ENCODE results near the gene FAM171A2.
A peak's percentile ranks its signal among the peaks of the same experiment; 100 is the strongest.

FAM171A2 gene

DNA sequence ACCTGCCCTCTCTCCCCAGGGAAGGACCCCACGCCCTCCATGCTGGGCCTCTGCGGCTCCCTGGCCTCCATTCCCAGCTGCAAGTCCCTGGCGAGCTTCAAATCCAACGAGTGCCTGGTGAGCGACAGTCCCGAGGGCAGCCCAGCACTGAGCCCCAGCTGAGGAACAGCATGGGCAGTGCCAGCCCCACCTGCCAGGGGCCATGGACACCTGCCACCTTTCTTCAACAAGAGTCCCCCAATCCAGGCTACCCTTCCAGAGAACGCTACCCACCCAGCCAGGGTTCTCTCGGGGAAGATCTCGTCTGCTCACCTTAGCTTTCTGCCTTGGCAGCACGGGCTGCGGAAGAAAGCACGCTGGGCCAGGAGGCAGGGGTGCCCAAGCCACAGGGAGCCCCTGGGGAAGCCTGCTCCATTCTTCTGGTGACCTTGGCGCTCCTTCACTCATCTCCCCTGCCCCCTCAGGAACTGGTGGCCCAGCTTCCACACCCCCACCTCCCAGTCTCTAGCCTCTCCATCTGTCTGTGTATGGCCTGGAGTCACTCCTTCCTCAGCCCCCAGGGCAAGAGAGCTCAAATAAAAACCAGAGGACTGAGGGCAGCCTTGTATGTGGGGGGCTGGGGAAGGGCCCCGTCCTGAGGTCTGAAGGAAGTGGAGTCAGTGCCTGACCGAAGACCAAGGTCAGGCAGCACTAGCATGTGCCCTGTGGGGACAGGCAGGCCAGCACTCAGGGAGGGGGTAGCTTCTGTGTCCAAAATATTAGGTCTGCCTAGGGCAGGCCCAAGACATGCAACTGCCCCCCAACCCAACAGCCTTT, 45.4 kb downstream of the FAM171A2 start:
- DNase-seq = no peak

DNA sequence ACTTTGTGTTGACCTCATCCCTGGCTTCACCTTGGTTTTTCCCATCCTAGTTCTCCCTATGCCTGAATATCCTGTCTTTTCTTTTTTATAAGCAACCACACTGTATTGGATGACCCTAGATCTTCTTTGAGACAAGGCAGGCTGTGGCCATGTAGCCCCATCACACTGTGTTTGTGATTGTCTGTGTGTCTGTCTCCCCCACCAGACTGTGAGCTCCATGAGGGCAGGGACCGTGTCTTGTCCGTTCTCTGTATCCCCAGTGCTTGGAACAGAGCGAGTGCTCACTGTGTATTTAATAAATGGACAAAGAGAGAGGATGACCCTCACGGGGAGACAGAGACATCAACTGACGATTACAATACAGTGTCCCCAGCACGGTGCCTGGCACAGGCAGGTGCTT, 46.1 kb downstream of the FAM171A2 start:
- no peak for DNase-seq

DNA sequence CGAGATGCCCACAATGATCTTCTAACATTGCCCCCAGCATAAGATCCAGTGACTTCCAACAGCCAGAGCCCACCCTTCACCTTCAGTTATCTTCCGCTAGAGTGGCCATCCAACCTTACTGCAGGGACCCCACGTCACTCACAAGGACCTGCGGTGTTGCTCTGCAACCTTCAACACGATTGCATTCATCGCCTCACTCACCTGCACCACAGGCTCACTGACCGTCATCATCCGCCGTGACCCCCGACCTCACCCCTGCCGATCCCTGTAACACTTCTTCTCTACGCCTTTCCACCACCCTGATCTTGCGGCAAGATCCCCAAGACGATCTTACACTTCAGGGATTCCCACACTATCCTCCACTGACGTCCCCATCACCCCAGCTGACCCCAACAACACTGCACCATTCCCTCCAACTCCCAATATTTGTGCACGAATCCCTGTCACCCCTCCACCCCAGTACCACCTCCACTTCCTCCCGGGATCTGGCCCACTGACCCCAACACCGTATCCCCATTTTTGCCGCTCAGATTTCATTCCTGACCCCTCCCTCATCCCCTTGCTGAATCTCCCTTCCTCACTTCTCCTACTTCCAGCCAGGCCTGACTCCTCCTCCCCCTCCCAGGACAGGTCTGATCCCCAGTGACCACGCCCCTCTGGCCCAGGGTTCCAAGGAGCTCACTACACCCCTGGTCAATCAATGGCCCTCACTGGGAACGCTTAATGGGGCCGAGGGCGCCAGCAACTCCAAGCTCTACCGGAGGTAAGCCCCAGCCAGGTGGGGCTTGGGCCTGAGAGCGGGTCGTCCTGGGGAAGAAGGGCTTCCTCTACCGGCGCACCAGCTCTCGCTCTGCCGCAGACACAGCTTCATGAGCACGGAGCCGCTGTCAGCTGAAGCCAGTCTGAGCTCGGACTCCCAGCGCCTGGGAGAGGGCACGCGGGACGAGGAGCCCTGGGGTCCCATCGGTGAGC, 47.6 kb downstream of the FAM171A2 start:
- no peak for DNase-seq

DNA sequence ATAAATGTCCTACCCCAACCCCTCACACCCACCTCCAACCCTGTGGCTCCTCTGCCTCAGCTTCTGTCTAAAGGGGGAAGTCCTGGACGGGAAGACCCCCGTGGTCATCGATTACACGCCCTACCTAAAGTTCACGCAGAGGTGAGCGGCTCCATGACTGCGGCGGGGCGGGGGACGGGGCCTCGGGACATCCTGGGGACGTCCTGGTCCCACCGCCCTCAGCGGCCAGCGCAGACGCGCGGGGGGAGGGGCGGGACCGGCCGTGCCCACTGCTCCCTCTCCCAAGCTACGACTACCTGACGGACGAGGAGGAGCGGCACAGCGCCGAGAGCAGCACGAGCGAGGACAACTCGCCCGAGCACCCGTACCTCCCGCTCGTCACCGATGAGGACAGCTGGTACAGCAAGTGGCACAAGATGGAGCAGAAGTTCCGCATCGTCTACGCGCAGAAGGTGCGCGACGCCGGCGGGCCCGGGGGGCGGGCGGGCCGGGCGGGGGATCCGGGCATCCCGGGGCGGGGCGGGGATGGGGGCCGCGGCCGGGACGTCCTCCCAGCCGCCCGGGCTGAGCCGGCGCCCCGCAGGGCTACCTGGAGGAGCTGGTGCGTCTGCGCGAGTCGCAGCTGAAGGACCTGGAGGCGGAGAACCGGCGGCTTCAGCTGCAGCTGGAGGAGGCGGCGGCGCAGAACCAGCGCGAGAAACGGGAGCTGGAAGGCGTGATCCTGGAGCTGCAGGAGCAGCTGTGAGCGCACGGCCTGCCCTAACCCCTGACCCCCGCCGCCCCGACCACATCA, 48.6 kb downstream of the FAM171A2 start:
- DNase-seq = peak; percentile 55

DNA sequence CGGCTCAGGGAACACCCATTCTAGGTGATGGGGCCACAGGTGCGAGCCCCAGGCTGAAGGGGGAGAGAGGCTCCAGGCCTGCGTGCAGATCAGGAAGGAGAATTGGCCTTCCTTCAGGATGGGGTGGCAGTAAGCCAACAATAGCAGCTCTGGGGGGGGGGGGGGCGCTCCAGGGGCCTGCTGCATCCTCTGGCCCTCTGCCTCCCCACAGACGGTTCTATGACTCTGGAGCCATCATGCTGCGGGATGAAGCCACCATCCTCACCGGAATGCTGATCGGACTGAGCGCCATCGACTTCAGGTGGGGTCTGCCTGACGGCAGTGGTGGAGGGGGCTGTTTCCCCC, 49.2 kb downstream of the FAM171A2 start:
- DNase-seq = no peak

DNA sequence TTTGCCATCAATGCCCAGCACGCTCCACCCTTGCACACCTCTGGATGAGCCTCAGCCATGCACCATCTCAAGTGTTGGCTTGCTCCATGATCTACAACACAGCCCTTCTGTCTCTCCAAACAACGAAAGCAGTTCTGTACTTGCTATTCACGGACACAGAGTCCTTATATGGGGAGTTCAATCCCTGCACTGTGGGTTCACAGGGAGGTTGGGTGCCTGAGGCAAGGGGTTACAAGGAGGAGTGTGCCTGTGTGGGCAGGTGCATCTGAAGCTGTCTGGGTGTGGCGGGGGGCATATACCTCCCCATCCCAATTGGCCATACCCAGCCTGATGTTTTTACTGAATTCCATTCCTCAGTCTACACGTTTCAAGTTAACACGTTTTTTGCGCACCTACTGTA, 49.6 kb downstream of the FAM171A2 start:
- no peak for DNase-seq

DNA sequence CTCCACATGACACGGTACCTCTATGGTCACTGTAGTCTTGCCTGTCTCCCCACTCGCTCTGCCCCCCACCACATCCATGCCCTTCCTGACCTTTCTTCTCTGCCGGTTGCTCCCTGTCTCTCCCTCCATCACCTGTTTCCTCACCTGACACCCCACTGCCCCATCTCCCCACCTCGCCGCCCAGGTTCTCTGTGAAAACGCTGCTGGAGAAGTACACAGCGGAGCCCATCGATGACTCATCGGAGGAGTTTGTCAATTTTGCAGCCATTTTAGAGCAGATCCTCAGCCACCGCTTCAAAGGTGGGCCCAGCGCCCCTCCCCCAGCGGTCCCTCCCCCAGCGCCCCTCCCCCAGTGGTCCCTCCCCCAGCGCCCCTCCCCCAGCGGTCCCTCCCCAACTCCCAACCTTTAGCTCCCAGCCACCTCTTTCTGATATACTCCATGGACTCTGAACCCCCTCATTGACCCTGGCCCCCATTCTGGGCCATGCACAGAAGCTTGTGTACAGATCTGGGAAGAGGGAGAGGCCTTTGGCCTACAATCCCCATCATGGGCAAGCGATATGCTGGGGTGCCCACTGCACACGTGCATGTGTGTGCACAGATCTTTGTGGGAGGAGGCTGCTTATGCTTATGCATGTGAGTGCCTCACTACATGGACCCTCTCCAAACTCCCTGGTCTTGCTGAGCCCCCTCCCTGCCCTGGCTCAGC, 51.1 kb downstream of the FAM171A2 start:
- no peak for DNase-seq

DNA sequence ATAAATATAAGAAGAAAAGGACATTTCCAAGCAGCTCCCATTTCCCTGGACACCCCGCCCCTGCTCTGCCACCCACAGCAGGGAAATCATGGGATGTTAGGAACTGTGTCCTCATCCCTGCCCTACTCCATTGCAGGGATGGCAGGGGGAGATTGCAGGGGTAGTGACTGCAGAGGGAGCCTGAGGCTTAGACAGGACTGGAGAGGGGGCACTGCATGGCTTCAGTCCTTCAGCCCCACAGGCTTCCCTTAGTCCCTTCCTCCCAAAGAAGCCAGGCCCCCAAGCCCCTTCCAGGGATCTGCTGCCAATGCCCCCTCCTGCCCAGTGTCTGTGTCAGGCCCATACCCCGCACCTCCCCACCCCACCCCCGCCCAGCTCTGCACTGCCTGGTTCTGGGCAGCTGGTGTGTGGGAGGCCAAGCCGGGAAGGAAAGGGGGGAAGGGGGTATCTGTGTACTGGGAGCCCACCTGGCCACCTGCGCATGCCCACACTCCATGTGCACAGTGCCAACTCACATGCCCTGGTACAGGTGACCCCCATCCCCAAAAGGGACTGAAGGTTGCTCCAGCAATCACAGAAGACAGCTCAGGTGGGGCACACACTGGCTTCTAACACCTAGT, 52.0 kb downstream of the FAM171A2 start:
- no peak for DNase-seq

DNA sequence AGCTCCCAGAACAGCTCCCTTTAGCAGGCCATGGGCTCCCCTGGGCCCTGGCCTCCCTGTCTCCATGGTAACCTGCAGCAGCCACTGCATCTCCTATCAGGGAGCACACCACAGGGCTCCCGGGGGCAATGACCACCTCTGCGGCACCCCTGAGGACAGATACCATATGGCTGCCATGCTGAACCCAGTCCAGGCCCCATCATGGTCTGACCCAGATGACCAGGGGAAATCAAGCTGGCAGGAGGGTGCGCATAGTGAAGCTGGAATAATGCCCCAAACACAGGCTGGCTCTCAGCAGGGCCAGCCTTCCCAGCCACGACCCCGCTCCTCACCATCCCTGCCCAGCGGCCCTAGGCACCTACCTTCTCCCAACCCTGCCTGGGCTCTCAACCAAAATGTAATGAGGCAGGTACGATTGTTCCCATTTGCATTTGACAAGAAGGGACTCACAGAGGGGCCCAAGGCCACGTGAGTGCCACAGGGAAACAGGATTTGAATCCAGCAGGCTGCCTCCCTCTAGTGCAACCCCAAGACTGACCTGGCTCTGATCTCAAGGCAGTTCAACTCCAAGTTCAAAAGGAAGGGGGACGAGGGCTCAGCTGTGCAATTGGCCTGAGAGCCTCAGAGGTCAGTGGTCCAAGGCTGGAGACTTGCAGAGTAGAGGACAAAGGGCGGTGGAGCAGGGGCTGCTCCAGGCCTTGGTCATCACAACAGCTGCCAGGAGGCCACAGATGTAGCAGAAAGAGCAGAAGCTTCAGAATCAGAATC, 52.9 kb downstream of the FAM171A2 start:
- DNase-seq = no peak

DNA sequence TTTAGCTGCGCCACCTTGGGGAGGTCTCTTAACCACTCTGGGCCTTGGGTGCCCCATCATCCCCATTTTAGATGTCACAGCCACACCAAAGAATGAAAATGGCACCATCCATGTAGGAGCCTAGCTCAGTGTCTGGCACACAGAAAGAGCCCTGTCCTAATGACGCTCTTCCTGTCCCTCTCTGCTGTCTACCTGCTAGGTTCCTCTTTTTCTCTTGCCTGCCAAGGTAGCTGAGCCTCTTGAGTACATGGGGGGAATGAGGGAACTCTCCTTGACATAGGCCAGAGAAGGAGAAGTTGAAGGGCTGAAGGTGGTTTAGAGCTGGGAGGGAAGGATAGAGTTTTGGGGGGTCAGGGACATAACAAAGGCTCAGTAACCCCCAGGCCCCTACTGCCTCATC, 53.5 kb downstream of the FAM171A2 start:
- no peak for DNase-seq

DNA sequence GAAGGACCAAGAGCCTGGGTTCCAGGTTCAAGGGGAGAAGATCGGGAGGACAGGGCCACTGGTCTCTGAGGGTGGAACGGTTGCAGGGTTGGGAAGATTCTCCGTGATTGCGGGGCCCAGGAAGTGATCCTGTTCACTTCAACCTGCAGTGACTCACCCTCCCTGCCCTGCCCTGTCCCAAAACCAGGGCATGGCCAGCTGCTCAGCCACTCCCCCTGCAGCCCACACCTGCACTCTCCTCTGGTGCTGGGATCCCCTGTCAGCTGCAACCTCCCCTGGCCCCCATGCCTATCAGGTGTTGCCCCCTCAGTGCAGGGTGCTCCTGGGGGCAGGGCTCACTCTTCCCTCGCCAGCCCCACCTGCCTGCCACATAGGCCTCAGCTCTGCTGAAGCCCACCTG, 54.2 kb downstream of the FAM171A2 start:
- no peak for DNase-seq

DNA sequence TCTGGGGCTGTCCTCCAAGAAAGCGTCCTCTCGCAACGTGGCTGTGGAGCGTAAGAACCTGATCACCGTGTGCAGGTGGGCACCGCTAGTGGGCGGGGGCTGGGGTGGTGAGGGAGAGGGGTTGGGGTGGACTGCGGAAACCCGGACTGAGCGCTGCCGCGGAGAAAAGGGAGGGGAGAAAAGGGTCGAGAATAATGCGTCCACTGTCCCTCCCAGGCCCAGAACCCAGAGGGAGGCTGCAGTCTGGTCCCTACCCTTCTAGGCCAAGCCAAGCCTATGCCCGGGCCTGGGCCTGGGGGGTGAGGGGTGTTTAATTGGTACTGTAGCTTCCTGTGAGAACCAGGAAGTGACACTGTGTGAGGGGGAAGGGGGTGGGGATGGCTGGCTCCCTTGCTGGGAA, 54.8 kb downstream of the FAM171A2 start:
- DNase-seq = no peak

DNA sequence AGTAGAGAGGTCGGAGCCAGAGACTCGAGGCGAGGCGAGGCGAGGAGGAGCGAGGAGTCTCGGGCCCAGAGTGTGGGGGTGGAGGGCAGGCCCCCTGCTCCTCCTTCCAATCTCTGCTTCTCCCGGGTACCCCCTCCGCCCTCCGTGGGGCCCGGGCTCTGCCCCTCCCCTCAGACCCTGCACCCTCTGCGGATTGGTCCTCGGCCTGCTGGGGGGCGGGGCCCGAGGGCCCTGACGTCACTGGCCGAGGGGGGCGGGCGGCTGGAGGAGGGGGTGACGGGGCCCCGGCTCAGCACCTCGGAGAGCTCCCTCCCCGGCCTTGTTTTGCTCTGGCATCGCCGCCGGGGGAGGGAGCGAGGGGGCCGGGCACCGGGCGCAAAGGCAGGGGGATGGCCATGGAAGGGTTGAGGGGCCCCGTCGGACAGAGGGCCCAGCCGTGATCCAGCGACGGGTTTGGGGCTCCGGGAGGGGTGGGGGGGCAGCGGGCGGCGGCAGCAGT, 55.3 kb downstream of the FAM171A2 start, which contains the start of gene RUNDC3A:
Gene RUNDC3A, plus strand, starts transcription at position 282 of the 499 bp plus-strand sequence. CDS start 232 bp downstream, outside the sequence.
- DNase-seq = peak; percentile 76

DNA sequence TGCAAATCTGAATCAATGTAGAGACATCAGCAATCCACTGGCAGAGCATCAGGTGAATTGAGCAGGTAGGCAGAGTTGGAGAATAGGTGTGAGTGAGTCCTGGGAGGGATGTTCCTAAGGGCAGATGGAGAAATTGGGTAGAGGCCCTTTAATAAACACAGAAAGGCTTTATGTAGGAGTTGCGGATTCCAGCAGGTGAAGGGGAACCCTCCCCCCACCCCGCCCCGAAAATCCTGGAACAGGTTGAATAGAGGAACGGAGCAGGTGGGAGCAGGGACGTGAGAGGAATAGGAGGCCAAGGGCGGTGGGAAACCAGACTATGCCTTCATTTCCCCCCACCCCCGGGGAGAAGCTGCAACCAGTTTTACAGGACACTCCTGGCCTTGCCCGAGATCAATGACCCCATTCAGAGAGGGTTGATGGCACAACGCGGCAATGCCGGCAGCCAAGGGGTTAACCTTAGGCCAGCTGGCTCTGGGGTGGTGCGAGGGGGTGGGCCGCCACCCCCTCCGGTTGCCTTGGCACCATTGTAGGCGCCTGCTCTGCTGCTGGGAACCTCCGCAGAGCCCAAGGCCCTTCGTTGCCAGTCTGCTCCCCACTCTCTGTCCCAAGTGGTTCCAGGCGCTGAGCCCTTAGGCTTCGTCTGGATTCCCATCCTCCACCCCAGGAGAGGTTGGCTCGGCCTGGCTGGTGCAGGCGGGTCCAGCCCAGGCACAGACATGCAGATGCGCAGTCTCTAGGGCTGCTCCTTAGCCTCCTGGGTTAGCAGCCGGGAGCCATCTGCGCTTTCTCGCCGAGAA, 56.1 kb downstream of the FAM171A2 start:
- DNase-seq = no peak

DNA sequence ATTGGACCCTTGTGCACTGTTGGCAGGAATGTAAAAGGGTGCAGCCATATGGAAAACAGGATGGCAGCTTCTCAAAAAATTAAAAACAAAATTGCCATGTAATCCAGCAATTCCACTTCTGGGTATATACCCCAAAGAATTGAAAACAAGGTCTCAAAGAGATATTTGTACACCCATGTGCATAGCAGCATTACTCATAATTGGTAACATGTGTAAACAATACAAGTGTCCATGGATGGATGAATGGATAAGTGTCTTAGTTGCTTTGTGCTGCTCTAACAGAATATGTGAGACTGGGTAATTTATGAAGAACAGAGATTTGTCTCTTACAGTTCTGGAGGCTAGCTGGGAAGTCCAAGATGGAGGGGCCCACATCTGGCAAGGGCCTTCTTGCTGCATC, 59.0 kb downstream of the FAM171A2 start:
- no peak for DNase-seq

All from activated CD4-positive, alpha-beta T cell treated with anti-CD3 and anti-CD28 coated beads, Interleukin-2, Interleukin-6, amounts not matched to agents 100 ng/mL and 50 ng/mL, durations not matched to agents 16 hours and 8 hours (primary cell).